WERI-Rb-1 (cell line): ENCODE data around the gene DYNC1I1.

ENCODE experiments used
- DNase-seq: peaks from one replicate; pipeline ENCODE4 v3.0.0-alpha.2; 2020
- H3K27ac ChIP-seq: fragments of 250-450 bp; sonication (Bioruptor Pico); 2 replicates; pipeline ENCODE4 v1.5.1; 2020; ENCODE audit warnings: mild to moderate bottlenecking, moderate library complexity
- H3K27me3 ChIP-seq: fragments of 250-450 bp; sonication (Bioruptor Pico); 2 replicates; pipeline ENCODE4 v1.5.1; 2021; ENCODE audit warnings: mild to moderate bottlenecking, low read depth, moderate library complexity; ENCODE audit not compliant: insufficient read depth, severe bottlenecking
- H3K36me3 ChIP-seq: fragments of 250-450 bp; sonication (Bioruptor Pico); 2 replicates; pipeline ENCODE4 v1.5.1; 2020; ENCODE audit warnings: mild to moderate bottlenecking, moderate library complexity
- H3K4me3 ChIP-seq: 2 replicates; pipeline ENCODE4 v1.5.1; 2011; ENCODE audit warnings: low read depth, mild to moderate bottlenecking, control low read depth, low read length
- H3K9me3 ChIP-seq: fragments of 250-450 bp; sonication (Bioruptor Pico); 2 replicates; pipeline ENCODE4 v1.5.1; 2021; ENCODE audit warnings: mild to moderate bottlenecking, moderate library complexity; ENCODE audit not compliant: severe bottlenecking
- TF ChIP-seq, protein P1 (sequence below): IDR thresholded peaks from 2 replicates; pipeline ENCODE4 v1.5.1; 2011; ENCODE audit warnings: low read depth, mild to moderate bottlenecking, control low read depth, inconsistent platforms, low read length

Gene DYNC1I1

GRCh38 chr7:96045181-96045580, 272.8 kb downstream of the DYNC1I1 start:
- Histone ChIP-seq H3K27me3 (no peaks in the 10 kb centered on the region), H3K27ac (no peak overlapping the region), H3K36me3 (no peaks in the 10 kb centered on the region), H3K9me3 (no peaks in the 10 kb centered on the region), H3K4me3 (no peak overlapping the region)
- no peak for DNase-seq
- TF ChIP-seq, protein P1, sequence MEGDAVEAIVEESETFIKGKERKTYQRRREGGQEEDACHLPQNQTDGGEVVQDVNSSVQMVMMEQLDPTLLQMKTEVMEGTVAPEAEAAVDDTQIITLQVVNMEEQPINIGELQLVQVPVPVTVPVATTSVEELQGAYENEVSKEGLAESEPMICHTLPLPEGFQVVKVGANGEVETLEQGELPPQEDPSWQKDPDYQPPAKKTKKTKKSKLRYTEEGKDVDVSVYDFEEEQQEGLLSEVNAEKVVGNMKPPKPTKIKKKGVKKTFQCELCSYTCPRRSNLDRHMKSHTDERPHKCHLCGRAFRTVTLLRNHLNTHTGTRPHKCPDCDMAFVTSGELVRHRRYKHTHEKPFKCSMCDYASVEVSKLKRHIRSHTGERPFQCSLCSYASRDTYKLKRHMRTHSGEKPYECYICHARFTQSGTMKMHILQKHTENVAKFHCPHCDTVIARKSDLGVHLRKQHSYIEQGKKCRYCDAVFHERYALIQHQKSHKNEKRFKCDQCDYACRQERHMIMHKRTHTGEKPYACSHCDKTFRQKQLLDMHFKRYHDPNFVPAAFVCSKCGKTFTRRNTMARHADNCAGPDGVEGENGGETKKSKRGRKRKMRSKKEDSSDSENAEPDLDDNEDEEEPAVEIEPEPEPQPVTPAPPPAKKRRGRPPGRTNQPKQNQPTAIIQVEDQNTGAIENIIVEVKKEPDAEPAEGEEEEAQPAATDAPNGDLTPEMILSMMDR, result no peak

DNA sequence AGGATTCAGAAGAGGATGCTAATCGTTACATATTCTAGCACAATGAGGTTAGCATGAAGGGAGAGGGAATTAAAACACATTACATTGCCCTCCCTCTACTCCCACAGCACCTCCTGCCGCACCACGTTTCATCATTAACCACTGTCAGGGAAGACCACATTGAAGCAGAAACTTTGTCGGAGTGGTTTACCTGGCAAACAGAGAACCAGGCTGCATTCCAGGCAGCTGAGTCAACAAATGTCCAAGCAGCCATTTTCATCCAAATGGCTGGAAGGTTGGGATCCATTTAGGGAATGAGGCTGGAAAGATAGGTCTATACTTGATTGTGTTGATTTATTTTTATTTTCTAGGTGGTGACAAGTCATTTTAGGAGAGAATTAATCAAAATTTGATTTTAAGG, 273.6 kb downstream of the DYNC1I1 start:
- Histone ChIP-seq H3K27ac (no peak overlapping the region), H3K27me3 (no peaks in the 10 kb centered on the region), H3K4me3 (no peak overlapping the region), H3K9me3 (no peaks in the 10 kb centered on the region), H3K36me3 (no peaks in the 10 kb centered on the region)
- DNase-seq, result no peak
- TF ChIP-seq, protein P1, result no peak

GRCh38 chr7:96052289-96052688, 279.9 kb downstream of the DYNC1I1 start:
- Histone ChIP-seq H3K27ac (no peak overlapping the region), H3K9me3 (no peaks in the 10 kb centered on the region), H3K36me3 (no peaks in the 10 kb centered on the region), H3K27me3 (no peaks in the 10 kb centered on the region), H3K4me3 (no peak overlapping the region)
- TF ChIP-seq, protein P1, result no peak
- no peak for DNase-seq

- DNase-seq, result no peak
- Histone ChIP-seq H3K9me3 (no peaks in the 10 kb centered on the region), H3K4me3 (no peak overlapping the region), H3K27me3 (no peaks in the 10 kb centered on the region), H3K36me3 (no peaks in the 10 kb centered on the region), H3K27ac (no peak overlapping the region)
- TF ChIP-seq, protein P1, result no peak
Observed at GRCh38 chr7:96052860-96053470, 280.6 kb downstream of the DYNC1I1 start.

GRCh38 chr7:96055717-96056116, 283.4 kb downstream of the DYNC1I1 start:
- DNase-seq, result no peak
- no peaks in the 10 kb centered on the region for H3K27me3 ChIP-seq
- H3K36me3 ChIP-seq, result no peaks in the 10 kb centered on the region
- H3K27ac ChIP-seq, result no peak overlapping the region
- H3K4me3 ChIP-seq, result no peak overlapping the region
- TF ChIP-seq, protein P1, result no peak
- no peaks in the 10 kb centered on the region for H3K9me3 ChIP-seq

DNA sequence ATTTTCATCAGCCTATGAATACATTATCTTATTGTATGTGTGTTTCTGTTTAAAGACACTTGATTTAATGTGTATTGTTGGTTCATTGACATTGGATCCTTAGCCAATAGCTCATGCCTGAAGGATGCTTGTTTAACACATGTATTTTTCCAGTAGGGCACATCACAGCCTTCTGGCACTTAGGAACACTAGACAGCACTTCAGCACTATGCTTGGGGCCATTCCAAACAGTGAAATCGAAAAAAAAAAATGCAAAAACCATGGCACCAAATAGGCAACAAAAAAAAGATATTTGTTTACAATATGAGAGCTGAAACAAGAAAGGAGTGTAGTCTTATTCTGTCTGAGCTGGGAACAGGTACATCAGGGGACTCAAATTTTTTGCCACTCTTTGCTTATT, 286.7 kb downstream of the DYNC1I1 start:
- no peak for DNase-seq
- H3K9me3 ChIP-seq, result no peaks in the 10 kb centered on the region
- H3K27me3 ChIP-seq, result no peaks in the 10 kb centered on the region
- TF ChIP-seq, protein P1, result no peak
- no peak overlapping the region for H3K4me3 ChIP-seq
- H3K27ac ChIP-seq, result no peak overlapping the region
- no peaks in the 10 kb centered on the region for H3K36me3 ChIP-seq
